HG03575 (cell line): ENCODE measurements around the gene NFE2L3.
"Not testable (repeated sequence)": the region's sequence is repeated elsewhere in the genome, so short reads cannot be mapped to it uniquely, and the experiment has no call there.

Experiments
- ATAC-seq: cut with Tn5 transposase; IDR thresholded peaks from one replicate; pipeline ENCODE4 v1.9.1; 2021; ENCODE audit not compliant: unreplicated experiment, insufficient number of reproducible peaks, low FRiP score; ENCODE audit errors: extremely low read depth

The NFE2L3 gene

DNA sequence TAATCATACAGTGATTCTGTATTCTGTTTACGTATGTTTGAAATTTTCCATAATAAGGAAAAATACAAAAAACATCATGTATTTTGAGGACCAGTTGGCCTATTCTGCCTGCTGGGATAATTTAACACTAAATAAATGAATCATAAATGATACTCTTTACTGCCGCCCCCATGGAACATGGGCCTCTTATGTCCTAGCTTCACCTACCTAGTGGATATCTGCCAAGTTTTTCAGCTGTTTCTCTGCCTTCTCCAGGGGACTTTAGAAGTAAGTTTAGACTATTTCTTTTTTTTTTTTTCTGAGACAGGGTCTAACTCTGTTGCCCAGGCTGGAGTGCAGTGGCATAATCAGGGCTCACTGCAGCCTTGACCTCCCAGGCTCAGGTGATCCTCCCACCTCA lies 10.4 kb downstream of the NFE2L3 start:
- no peak for ATAC-seq

DNA sequence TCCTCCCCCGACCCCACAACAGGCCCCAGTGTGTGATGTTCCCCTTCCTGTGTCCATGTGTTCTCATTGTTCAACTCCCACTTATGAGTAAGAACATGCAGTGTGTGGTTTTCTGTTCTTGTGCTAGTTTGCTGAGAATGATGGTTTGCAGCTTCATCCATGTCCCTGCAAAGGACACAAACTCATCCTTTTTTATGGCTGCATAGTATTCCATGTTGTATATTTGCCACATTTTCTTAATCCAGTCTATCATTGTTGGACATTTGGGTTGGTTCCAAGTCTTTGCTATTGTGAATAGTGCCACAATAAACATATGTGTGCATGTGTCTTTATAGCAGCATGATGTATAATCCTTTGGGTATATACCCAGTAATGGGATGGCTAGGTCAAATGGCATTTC lies 11.8 kb downstream of the NFE2L3 start:
- not testable (repeated sequence) for ATAC-seq

DNA sequence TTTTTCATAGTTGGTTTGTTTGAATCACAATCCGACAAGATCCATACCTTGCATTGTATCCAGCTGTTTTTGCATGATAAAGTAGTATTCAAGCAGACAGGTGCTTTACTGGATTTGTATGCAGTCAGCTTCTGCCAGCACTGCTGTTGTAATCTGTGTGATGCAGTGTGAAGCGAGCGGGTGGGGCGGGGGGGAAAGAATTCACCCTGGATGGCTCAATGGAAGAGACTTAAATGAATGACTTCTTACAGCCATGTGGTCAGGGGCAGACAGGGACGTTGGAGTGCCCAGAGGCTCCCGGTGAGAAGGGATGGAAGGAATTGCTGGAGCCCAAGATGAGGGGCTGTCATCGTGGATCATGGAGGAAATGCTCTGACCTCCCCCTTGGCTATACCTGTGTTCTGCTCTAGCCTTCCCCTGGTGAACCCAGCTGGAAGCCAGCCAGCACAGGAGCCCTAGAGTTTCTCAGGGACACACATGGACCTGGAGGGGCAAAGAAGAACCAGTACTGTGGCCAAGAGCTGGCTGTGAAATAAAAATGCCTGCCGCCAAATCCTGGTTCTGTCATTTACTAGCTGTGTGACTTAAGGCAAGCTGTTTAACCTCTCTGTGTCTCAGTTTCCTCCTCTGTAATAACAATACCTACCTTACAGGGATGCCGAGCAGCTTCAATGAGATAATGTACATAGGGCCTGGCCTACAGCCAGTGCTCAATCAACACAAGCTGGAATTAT lies 14.1 kb downstream of the NFE2L3 start:
- no peak for ATAC-seq

DNA sequence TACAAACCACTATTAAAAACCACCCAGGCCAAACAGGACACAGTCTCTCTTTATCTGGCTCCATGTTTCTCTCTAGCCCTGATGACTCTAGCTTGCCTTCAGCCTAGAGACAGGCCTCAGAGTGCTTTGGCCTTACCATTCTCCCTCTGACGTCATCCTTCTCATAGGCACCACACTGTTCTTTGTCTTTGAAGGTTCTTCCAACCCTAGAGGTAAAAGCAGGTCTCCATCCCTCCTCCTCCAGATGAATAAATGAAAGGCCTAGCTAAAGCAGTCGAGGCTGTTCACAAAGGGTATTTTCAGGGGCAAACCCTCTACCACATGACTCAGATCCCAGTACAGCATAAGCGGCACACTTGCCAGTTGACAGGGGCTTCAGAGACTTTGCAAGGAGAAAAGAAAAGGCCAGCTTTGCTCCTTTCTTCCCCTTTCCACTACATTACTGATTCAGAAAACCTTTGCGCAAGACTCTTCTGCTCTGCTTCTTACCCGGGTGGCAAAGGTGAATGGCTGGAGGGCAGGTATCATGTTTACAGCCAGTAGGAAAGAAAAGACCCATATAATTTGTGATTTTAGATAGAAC lies 14.8 kb downstream of the NFE2L3 start:
- no peak for ATAC-seq

DNA sequence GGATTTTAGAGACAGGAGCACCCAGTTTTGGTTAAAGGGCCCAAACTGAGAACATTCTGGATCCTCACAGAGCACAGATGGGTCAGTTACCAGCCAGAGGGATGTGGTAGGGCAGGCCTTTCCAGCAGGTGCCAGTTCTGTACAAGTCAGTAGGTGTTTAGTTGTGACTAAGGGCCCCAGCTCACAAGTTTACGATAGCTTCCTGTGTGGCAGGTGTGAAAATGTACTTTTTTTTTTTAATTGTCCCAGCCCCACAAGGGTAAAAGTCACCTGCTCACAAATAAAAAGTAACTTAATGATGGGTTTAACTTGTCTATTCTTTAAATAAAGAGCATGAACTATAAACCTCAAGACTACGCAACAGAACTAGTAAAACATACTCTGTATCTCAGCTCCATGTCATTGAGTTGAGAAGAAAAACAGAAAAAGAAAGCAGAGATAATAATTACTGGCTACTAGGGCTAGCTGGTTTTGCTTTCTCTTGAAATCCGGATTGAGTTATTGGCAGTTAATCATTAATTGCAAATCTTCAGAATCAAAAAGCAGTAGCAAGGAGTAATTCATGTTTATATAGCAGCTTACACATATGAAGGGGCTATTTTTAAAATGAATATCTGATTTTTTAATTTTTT lies 15.4 kb downstream of the NFE2L3 start:
- ATAC-seq = no peak

DNA sequence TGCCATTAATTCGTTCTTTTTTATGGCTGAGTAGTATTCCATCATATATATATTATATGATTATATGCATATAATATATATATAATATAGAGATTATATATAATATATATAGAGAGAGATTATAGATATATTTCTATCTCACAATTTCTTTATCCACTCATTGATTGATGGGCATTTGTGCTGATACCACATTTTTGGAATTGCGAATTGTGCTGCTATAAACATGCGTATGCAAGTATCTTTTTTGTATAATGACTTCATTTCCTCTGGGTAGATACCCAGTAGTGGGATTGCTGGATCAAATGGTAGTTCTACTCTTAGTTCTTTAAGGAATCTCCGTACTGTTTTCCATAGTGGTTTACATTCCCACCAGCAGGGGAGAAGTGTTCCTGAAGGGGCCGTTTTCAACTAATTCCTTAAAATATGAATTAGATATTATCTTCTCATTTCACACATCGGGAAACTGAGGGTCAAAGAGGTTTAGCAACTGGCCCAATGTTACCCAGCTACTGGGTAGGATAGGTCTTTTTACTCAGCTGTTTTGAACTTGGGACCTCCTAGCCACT lies 16.5 kb downstream of the NFE2L3 start:
- ATAC-seq = no peak

DNA sequence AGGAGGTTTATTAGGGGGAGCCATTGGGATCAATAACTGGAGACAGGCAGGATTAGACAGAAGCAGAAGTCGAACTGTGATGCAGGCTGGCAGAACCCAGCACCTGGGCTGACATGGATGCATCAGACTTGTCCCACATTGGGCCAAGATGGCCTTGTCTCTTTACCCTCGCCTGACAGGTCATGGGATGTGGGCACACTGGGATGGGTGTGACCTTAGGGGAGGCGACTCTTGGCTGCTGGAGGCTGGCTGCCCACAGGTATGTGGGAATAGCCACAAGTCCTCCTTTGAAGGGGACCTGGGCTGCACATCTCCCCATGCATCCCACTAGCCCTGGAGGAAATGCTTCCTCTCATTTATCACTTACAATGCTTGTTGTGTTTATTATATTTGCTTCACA lies 17.3 kb downstream of the NFE2L3 start:
- ATAC-seq = no peak

DNA sequence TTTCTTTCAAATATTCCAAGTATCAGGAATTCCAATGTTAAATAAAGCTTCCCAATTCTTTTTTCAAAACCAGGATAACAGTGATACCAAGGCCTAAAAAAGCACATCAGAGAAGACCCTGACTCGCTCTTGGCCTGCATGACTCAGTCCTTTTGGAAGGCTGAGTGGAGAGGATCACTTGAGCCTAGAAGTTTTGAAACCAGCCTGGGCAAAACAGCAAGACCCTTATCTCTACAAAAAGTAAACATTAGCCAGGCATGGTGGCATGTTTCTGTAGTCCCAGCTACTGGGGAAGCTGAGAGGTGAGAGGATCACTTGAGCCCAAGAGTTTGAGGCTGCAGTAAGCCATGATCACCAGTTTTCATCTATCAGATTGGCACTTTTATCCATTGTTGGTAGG lies 18.7 kb downstream of the NFE2L3 start:
- no peak for ATAC-seq

DNA sequence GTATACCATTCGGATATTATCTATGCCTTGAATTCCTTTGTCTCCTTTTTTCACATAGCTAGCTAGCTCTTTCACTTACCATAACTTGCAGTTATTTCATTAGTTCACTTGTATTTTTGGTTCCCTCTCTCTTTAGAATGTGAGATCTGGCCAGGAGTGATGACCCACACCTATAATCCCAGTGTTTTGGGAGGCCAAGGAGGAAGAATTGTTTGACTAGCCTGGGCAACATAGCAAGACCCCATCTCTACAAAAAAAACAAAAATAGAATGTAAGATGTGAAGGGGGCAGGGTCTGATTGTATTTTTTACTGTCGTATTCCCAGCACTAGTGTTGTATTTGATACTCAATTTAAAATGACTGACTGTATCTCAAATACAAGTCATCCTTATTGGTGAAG lies 19.6 kb downstream of the NFE2L3 start:
- no peak for ATAC-seq

DNA sequence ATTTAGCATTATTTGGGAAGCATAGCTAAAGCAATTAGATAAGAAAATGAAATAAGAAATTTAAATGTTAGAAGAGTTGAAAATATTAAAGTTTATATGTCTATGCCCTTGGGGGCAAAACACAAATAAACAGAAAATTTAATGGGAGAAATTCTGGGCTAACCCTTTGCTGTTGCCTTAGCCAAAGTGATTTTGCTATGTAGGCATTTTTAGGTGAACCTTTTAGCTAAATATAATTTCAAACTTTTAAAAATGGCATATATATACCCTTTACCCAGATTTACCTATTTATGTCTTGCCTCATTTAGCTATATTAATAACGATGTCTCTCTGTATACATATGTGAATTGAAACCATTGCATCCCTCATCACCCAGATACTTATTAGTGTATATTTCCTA lies 20.1 kb downstream of the NFE2L3 start:
- ATAC-seq = no peak

DNA sequence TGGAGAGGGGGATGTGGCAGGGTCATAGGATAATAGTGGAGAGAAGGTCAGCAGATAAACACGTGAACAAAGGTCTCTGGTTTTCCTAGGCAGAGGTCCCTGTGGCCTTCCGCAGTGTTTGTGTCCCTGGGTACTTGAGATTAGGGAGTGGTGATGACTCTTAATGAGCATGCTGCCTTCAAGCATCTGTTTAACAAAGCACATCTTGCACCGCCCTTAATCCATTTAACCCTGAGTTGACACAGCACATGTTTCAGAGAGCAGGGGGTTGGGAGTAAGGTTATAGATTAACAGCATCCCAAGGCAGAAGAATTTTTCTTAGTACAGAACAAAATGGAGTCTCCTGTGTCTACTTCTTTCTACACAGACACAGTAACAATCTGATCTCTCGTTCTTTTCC lies 23.9 kb downstream of the NFE2L3 start:
- ATAC-seq = not testable (repeated sequence)

DNA sequence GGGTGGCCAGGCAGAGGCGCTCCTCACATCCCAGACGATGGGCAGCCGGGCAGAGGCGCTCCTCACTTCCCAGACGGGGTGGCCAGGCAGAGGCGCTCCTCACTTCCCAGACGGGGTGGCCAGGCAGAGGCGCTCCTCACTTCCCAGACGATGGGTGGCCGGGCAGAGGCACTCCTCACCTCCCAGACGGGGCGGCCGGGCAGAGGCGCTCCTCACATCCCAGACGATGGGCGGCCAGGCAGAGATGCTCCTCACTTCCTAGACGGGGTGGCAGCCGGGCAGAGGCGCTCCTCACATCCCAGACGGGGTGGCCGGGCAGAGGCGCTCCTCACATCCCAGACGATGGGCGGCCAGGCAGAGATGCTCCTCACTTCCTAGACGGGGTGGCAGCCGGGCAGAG lies 24.7 kb downstream of the NFE2L3 start:
- ATAC-seq = not testable (repeated sequence)

DNA sequence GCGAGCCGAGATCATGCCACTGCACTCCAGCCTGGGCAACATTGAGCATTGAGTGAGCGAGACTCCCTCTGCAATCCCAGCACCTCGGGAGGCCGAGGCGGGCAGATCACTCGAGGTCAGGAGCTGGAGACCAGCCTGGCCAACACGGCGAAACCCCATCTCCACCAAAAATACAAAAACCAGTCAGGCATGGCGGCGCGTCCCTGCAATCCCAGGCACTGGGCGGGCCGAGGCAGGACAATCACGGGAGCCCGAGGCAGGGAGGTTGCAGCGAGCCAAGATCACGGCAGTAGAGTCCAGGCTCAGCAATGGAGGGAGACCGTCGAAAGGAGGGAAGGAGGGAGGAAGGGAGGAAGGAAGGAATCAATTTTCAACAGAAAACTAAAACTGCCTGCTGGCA lies 25.3 kb downstream of the NFE2L3 start:
- not testable (repeated sequence) for ATAC-seq

DNA sequence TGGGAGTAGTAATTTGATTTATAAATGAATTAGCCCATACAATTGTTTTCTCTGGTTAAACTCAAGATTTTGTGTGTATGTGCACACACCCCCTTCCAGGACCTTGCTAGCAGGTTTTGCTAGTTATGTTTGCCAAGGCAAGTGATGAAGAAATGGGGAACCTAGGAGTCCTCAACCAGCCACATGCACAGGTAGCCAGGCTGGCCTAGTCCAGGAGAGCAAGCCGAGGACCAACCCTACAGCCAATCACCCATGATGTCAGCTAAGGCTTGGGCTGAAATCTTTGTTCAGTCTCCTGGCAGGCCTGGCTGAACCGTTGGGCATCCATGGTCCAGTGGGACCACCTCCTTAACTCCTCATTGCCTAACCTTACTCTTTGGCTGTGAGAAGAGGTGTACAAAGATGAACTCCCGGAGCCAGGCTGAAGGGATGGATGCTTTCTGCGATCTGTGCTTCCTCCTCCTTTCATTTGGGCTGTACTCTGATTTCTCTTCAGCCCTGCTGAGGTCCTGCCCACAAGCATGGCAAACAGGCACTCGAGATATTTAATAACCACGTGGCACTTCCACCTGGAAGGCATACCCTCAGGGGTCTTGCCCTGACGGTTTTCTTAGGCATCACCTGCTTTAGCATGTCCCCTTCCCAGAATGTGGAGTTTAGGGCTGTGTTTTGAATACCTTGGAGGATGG lies 26.4 kb downstream of the NFE2L3 start:
- ATAC-seq = no peak

DNA sequence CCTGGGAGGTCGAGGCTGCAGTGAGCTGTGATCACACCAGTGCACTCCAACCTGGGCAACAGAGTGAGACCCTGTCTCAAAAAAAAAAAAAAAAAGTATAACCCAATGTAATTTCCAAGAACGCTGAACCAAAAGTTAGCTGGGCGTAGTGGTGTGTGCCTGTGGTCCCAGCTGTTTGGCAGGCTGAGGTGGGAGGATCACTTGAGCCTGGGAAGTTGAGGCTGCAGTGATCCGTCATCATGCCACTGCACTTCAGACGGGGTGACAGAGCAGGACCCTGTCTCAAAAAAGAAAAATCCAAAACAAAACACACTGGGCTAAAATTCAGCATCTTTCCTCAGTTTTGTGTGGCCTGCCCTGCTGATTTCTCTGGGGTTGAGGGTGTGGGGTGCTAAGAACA lies 27.4 kb downstream of the NFE2L3 start:
- no peak for ATAC-seq

DNA sequence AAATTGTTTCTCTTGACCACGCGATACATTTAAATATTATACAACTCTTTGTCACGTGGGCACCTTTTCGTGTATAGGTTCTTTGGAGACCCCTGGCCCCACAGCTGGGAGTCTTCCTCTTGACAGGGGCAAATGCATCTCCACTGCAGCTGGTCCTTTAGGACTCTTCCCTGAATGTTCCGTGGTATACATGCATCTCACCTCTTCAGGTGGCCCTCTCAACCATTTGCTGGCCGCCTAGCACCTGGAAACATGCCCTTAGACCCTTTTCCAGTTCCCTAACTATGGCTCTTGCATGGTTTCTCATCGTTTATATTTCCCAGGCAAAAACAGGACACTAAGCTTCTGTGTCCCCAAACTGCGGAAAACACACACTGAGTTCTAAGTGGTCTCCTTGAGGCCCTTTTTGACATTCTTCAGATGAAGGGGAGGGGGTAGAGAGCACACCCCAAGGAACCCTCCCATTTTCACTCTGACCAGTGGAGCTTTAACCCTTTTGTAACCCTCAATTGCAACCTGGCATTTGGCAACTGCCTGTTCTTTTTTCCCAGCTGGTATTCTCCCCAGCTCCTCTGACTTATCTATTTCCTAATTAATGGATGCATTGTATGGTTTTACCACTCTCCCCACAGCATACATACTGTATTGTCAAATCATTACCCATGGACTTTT lies 28.0 kb downstream of the NFE2L3 start:
- no peak for ATAC-seq

DNA sequence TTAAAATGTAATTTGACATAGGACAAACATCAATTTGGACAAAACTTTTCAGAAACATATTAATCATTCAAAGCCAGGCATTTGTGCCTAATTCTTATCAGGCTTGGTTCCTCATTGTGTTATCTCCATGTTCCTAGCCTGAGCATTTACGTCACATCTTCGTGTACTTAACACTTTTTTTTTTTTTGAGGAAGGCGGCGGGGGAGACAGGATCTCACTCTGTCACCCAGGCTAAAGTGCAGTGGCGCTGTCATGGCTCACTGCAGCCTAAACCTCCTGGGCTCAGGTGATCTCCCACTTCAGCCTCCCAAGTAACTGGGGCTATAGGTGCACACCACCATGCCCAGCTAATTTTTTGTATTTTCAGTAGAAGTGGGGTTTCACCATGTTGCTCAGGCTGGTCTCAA lies 28.8 kb downstream of the NFE2L3 start:
- ATAC-seq = no peak

DNA sequence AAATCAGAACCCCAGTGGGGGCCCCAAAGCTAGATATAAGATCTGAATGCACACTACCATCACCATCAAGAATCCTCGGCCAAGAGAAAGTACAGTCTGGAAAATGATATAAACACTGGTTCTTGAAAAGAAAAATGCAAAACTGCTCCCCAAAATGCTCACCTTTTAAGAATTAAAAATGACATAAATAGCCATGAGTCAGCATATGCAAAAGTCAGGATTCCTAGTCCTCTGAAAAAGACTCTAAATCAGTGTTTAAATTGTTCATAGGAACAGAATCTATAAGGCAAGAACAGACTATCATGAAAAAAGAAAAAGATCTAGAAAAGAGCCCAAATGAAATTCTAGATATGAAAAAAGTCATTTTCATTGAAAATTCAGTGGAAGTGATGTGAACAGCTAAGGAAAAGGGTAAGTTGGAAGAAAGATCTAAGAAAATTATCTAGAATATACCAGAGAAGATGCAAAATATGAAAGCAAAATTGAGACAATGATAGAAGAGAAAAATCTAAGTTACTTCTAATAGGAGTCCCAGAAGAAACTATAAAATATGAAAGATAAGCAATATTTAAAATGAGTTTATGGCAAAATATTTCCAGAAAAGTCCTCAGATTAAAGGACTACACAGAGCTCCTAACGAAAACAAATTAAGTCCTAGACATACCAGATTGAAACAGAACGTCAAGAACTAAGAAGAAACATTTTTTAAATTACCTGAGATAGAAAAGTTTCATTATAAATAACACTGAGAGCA lies 29.7 kb downstream of the NFE2L3 start:
- ATAC-seq = no peak
